ENCODE data around the gene MPPED2.

The MPPED2 gene

GRCh38 chr11:30452114-30452513 lies 134.0 kb downstream of the MPPED2 start:
- no peak for DNase-seq (ENCODE audit: low read depth in 3 of 3)

DNA sequence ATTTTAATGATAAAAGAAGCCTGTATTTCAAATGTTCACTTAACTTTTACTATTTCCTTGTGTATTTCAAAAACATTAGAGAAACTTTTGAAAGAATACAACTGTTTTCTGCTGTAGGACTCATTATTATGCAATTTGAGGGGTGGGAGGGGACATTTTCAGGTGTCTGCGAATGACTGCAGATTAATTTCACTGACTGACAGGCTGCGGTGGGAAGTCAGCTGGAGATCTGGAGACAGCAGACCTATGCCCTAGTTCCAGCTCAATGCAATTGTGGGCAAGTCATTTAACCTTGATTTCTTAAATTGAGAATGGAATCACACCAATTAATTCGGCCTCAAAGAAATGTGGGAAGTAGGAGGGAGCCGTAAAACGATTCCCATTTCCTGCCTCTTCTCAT lies 134.5 kb downstream of the MPPED2 start:
- DNase-seq (ENCODE audit: low read depth in 3 of 3): no peak

DNA sequence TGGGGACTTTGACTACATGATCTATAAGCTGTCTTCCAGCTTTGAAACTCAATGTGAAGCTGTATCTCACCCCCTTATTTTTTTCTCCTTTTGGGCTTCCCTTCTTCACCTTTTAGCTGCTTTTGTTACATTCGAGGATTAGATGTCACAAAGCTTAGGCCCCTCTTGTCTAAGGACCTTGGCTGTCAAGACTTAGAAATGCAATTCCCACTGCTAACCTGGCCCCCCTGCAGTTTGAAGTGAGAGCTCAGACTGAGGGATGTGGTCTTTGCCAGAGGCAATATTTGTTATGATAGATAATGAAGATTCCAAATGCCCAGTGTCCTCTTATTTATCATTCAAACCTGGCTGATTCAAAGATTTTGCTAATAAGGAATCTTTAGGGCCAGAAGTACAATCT lies 135.0 kb downstream of the MPPED2 start:
- DNase-seq (ENCODE audit: low read depth in 3 of 3): no peak

DNA sequence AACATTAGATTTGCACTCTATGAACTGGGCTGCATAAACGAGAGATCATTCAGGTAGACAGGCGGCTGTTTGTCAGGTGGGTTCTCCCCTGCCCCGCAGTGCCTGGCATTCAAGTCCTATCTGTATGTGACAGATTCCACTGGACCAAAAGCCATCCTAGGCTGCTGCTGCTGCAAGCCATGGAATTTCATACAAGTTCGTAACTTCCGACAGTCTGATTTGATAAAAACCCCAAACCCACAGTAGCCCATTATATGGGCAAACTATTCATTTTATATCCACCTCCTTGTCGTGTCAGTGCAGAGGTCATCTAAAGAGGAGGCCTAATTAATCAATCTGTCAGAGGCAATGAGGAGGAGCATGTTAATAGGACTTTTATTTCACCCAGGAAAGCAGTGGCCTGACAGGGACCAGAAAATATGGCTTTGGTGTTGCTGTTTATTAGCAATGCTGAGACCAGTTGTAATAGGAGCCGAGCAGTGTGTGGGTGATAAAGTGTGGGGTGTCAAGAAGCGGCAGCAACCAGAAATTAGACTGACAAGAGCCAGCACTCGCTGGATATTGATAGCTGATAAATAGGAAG lies 139.0 kb downstream of the MPPED2 start:
- DNase-seq (ENCODE audit: low read depth in 3 of 3): no peak

DNA sequence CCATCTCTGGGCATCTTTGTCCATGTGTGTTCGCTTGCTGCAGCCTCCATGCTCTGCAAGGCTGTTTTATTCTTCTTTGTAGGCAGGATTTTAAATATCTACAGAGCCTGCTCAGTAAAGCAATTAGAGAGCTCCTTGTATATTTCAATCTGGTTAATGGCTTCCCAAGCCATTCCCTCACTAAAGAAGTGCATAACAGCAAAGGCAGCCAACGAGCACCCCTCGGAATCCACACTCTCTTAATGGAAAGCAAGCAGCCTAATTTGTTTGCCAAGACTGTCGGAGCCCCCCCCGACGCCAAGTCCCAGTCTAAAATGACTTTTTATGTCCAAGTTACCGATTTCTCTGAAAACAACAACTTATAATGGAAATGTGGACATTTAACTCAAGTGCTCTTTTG lies 139.6 kb downstream of the MPPED2 start:
- no peak for DNase-seq (ENCODE audit: low read depth in 3 of 3)

- DNase-seq (ENCODE audit: low read depth in 3 of 3): no peak
Observed at GRCh38 chr11:30445056-30445455, 141.1 kb downstream of the MPPED2 start.

DNA sequence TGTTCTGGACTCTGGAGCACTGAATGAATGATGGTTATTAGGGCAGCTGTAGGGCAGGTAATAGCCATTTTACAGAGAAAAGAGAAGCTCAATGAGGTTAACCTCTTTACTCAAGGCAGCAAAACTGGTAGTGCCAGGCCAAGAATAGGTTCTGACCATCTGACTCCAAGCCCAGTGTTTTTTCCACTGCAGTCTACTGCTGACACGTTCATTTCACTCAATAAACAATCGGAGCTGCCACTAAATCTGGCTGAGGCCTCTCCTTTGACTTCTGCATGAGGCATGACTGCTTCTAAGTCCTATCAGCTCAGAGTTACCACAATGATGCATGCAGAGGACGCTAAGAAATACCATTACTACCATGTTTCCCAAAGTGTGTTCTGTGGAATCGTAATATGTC lies 145.6 kb downstream of the MPPED2 start:
- no peak for DNase-seq (ENCODE audit: low read depth in 3 of 3)

GRCh38 chr11:30436801-30437200 lies 149.4 kb downstream of the MPPED2 start:
- no peak for DNase-seq (ENCODE audit: low read depth in 3 of 3)

DNA sequence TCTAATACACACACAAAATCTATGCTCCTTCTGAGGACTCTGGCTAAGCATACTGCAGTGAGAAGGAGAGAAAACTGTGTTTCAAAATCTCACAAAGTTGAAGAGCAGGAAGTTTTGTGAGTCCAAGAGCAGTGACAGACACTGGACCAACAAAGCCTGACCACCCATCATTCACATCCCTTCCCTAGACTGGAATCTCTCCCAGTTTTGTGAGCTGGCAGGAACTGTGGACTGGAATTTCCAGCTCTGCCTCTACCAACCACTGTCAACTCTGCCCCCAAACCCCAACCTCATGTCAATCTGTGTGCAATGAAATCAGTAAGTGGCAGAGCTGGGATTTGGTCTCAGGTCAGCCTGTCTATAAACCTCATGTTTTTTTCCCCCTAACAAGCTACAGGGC lies 150.7 kb downstream of the MPPED2 start:
- DNase-seq (ENCODE audit: low read depth in 3 of 3): no peak

- no peak for DNase-seq (ENCODE audit: low read depth in 3 of 3)
Observed at GRCh38 chr11:30434901-30435300, 151.3 kb downstream of the MPPED2 start.

DNA sequence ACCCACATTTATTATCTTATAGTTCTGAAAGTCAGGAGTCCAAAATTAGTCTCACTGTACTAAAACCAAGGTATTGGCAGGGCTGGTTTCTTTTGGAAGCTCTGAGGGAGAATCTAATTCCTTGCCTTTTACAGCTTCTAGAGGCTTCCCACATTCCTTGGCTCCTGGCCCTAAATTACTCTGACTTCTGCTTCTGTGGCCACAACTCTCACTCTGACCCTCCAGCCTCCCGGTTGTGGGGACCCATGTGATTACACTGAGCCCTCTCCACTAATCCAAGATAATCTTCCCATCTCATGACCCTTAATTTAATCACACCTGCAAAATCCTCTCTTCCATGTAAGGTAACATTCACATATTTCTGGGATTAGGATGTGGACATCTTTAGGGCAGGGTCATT lies 152.3 kb downstream of the MPPED2 start:
- DNase-seq (ENCODE audit: low read depth in 3 of 3): no peak

GRCh38 chr11:30432716-30433115 lies 153.4 kb downstream of the MPPED2 start:
- DNase-seq (ENCODE audit: low read depth in 3 of 3): no peak

DNA sequence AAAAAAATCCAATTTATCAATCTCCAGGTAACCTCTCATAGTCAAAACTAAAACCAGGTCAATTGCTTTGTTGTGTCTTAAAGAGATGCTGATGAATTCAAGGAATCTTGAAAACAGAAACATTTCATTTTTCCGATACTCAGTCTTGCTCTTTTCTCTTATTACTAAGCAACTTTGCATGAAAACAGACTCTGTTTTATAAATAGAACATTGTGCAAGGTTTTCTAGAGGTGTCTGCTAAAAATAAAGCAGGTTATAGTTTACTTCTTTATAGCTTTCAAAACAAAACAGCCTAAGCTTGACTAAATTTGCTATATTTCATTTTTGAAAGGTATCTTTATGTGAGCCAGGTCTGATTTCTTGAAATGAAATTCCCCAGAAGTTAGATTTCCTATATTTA lies 154.0 kb downstream of the MPPED2 start:
- no peak for DNase-seq (ENCODE audit: low read depth in 3 of 3)

DNA sequence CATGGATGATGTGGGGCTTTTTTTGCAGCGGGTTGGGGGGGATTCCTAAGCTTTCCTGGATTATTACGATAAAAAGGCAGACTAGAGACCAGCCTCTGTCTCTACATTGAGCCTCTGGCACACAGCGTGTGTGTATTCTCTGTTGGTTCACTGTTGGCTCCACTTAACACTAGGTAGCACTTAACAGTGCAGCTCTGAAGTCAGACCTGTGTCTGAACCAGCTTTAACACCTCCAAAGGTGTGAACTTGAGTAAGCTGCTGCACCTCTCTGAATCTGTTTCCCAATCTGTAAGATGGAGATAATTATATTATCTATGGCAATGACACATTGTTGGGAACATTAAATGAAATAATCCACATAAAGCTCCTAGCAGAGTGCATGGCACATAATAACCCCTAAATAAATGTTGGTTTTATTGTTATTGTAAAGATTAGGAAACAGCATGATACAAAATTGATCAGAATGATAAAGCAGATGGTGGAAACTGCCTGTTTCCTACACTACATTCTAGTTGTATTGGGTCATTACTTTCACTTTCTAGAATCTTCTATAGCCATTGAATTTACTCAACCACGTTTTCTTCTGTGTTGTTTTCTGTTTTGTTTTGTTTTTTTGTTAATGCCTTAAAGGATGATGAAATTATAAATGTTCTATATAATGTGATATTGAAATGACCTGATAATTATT lies 154.9 kb downstream of the MPPED2 start:
- DNase-seq (ENCODE audit: low read depth in 3 of 3): no peak

- no peak for DNase-seq (ENCODE audit: low read depth in 3 of 3)
Observed at GRCh38 chr11:30429550-30429949, 156.6 kb downstream of the MPPED2 start.

DNA sequence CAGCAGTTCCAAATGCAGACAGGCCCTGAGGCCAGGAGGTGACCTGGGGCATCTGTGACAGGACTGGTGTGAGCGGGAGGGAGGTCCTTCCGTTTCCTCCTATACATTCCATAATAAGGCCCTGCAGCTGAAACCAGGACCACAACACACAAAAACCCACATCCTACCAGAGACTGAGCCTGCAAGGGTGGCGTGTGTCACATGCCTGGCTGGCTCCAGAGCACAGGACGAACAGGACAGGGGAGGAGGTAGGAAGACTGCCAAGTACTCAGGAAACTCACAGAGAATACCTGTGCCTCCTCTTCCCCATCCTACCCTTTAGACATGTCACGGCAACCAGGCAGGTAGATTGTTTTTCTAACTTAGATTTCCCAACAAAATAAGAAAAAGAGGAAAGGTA lies 159.4 kb downstream of the MPPED2 start:
- DNase-seq (ENCODE audit: low read depth in 3 of 3): no peak

DNA sequence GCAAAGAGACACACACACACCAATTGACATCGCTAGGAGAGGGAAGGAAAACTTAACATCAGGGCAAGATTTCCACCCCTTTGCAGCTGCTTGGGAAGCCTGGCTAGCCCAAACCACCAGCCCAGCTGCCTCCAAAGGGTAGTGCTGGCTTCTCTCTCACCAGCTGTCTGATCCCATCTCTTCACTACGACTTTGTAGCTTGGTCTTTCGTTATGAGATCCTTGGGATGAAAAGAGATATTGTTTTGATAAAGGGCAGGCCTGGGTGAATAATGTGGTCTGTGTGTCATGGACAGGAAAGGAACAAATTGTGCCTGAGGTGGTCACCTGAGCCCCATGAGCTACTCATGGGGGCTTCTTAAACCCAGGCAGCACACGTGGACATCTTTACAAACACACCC lies 161.3 kb downstream of the MPPED2 start:
- DNase-seq (ENCODE audit: low read depth in 3 of 3): no peak

DNA sequence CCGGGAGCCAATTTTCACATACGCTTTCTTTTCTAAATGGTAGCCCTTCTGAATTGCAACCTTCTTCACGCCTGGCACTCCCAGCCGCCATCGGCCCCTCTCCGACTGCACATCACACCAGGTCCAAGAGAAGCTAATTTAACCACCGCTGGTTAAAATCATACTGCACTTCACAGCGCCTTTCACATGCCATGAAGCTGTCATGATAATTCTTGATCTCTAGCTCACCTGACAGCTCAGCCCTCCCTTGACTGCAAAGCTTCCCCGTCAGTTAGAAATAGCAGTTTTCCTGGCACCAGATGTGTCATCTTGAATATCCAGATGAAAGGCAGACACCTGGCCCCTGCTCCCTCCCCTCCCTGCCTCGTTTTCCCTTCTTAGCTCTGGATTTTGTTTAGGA lies 161.8 kb downstream of the MPPED2 start:
- no peak for DNase-seq (ENCODE audit: low read depth in 3 of 3)

- no peak for DNase-seq (ENCODE audit: low read depth in 3 of 3)
Observed at GRCh38 chr11:30423886-30424285, 162.3 kb downstream of the MPPED2 start.

DNA sequence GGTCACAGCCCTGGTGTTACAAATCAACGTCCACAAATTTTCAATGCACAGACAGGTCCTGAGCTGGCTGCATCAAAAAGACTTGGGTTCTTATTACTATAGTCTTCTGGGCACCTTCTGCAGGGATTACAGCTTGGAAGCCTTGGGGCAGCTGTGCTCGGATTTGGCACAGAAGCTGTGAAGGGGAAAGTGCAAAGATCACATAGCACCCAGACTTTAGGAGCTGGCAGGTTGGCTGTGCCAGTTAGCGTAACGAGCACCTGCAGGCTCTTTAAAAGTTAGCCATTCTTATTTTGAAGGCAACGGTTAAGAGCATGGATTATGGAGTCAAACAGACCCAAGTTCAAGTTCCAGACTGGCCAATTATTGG lies 162.9 kb downstream of the MPPED2 start:
- no peak for DNase-seq (ENCODE audit: low read depth in 3 of 3)

DNA sequence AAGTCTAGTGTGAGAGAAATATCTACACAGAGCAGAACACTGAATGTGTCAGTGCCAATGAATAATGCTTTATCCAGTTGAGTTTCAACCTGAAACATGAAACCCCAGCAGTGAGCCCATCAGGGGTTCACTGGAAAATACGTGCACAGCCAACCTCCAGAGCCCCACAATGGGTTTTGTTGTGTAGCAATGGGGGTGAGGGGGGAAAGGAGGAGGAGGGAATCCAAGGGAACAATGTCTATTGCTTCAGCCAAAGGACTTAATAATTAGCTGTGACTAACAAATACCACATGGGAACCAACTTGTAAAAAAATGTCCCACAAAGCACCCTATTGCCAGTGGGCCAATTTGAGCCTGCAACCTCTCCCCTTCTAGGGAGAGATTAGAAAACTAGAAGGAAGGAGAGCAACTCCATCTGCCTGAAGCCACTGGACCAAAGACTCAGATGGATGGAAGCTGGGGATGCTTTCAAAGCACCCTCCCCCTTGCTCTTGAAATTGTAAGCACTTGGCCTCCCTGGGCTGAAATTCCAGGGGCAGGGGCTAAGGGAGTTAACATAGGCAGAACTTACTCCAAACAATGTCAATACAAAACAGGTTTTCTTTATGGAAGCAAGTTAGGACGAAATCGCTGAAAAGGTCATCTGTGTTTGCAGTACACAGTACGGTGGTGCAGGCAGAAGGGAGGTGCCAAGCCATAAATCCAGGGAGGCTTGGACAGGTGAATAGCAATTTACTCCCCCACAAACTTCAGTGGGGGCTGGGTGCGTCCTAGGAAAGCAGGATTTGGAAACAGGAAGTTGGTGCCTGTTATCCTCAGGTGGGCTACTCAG lies 163.5 kb downstream of the MPPED2 start:
- DNase-seq (ENCODE audit: low read depth in 3 of 3): no peak

DNA sequence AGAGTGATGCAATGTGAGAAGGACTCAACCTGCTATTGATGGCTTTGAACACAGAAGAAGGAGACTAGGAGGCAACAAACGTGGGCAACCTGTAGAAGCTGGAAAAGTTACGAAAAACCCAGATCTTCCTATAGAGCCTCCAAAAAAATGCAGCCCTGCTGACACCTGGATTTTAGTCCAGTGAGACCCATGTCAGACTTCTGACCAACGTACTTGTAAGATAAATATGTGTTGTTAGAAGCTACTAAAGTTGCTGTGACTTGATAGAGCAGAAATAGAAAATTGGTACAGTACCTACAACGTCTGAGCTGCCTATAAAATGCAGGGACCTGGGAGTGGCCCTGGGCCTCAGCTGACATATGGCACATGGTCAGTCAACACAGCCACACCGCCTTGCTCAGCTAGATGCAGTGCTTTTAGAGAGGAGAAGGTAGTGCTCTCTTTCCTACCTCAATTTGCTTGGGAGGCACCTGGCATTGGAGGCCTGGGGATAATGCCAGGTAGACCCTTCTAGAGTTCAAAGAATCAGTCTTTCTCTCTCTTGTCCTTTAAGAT lies 165.8 kb downstream of the MPPED2 start:
- no peak for DNase-seq (ENCODE audit: low read depth in 3 of 3)

GRCh38 chr11:30414806-30415205 lies 171.3 kb downstream of the MPPED2 start:
- DNase-seq (ENCODE audit: low read depth in 3 of 3): no peak
